ENCODE measurements around the gene BMAL1.

DNA sequence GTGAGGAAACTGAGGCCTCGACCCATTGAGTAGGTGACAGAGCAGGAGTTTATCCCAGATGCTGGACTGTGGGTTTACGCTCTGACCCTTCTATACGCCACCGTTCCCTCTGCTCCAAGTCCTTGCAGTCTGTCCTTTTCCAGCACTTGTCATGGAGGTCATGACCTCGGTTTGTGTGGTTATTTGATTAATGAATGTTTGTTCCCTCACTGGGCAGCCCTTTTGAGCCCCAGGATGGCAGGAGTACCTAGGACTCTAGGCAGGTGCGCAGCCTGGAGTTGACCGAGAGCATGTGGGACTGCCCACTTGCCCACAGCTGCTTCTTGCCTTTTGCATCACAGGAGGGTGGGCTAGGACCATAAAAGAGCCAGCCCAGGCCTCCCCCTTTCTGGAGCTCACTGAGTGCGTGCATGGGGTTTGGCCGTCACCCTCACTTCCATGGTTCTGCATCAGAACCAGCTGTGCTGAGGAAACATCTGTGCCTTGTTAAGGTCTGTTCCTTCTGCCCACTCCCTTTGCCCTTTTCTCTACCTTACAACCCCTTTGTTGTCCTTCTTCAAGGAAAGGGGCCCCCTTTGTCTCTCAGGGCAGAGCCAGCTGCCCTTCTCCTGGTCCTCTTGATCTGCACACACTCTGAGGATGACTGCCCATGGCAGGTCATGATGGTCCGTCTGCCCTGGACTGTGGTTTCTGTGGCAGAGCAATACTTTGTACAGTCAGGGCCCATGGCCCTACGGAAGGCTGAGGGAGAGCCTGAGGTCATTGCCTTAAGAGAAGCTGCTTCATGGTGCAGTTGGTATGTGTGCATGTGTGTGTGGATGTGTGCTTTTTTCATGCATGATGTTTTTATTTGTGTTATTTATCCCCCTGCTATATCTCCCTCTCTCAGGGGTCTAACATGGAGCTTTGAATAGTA is 38.2 kb downstream of the BMAL1 start:
- TF ChIP-seq, protein P1, sequence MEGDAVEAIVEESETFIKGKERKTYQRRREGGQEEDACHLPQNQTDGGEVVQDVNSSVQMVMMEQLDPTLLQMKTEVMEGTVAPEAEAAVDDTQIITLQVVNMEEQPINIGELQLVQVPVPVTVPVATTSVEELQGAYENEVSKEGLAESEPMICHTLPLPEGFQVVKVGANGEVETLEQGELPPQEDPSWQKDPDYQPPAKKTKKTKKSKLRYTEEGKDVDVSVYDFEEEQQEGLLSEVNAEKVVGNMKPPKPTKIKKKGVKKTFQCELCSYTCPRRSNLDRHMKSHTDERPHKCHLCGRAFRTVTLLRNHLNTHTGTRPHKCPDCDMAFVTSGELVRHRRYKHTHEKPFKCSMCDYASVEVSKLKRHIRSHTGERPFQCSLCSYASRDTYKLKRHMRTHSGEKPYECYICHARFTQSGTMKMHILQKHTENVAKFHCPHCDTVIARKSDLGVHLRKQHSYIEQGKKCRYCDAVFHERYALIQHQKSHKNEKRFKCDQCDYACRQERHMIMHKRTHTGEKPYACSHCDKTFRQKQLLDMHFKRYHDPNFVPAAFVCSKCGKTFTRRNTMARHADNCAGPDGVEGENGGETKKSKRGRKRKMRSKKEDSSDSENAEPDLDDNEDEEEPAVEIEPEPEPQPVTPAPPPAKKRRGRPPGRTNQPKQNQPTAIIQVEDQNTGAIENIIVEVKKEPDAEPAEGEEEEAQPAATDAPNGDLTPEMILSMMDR (IDR thresholded peaks at IDR 0.05): no peak
- no peak for TF ChIP-seq TCF7 (CRISPR knock-in tag; IDR thresholded peaks at IDR 0.05; ENCODE audit: low read depth)
- no peak for TF ChIP-seq KAT7 (CRISPR knock-in tag; IDR thresholded peaks at IDR 0.05; ENCODE audit: borderline replicate concordance)
- TF ChIP-seq RELA (CRISPR knock-in tag; IDR thresholded peaks at IDR 0.05; ENCODE audit: borderline replicate concordance): no peak
- TF ChIP-seq, protein P2, sequence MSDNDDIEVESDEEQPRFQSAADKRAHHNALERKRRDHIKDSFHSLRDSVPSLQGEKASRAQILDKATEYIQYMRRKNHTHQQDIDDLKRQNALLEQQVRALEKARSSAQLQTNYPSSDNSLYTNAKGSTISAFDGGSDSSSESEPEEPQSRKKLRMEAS (CRISPR knock-in tag; IDR thresholded peaks at IDR 0.05): no peak
- no peak for TF ChIP-seq JUN (CRISPR knock-in tag; IDR thresholded peaks at IDR 0.05)
- TF ChIP-seq EMX1 (CRISPR knock-in tag; IDR thresholded peaks at IDR 0.05): no peak
- TF ChIP-seq, protein P3, sequence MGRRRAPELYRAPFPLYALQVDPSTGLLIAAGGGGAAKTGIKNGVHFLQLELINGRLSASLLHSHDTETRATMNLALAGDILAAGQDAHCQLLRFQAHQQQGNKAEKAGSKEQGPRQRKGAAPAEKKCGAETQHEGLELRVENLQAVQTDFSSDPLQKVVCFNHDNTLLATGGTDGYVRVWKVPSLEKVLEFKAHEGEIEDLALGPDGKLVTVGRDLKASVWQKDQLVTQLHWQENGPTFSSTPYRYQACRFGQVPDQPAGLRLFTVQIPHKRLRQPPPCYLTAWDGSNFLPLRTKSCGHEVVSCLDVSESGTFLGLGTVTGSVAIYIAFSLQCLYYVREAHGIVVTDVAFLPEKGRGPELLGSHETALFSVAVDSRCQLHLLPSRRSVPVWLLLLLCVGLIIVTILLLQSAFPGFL (CRISPR knock-in tag; IDR thresholded peaks at IDR 0.05; ENCODE audit: borderline replicate concordance): no peak
- no peak for TF ChIP-seq SOX15 (CRISPR knock-in tag; IDR thresholded peaks at IDR 0.05)
- no peak for TF ChIP-seq MYBL2 (CRISPR knock-in tag; IDR thresholded peaks at IDR 0.05)
- TF ChIP-seq SP1 (CRISPR knock-in tag; conservative IDR thresholded peaks at IDR 0.05): no peak

Measured in WTC11 (cell line).